ENCODE data around the gene RNF13.
A peak's percentile ranks its signal among the peaks of the same experiment; 100 is the strongest.
"Not testable (repeated sequence)": the region's sequence is repeated elsewhere in the genome, so short reads cannot be mapped to it uniquely, and the experiment has no call there.

Gene RNF13

GRCh38 chr3:149832086-149832485 is 19.1 kb downstream of the RNF13 start:
- no peak for TF ChIP-seq CTCF (IDR thresholded peaks at IDR 0.05; ENCODE audit: insufficient read depth, low read depth, low read length, missing control alignments)

GRCh38 chr3:149833241-149833640 is 20.2 kb downstream of the RNF13 start:
- H3K4me3 ChIP-seq (ENCODE audit: low read length): no peak overlapping the region
- no peak for DNase-seq (ENCODE audit: low read depth)
- no peak for TF ChIP-seq CTCF (IDR thresholded peaks at IDR 0.05; ENCODE audit: insufficient read depth, low read depth, low read length, missing control alignments)

More at GRCh38 chr3:149832086-149832485, 19.1 kb downstream of the RNF13 start:
- DNase-seq (ENCODE audit: low read depth): no peak
- no peak overlapping the region for H3K4me3 ChIP-seq (ENCODE audit: low read length)

- not testable (repeated sequence) for DNase-seq (ENCODE audit: low read depth); H3K4me3 ChIP-seq (ENCODE audit: low read length)
Observed at GRCh38 chr3:149838491-149838890, 25.5 kb downstream of the RNF13 start.

GRCh38 chr3:149839469-149839868 is 26.5 kb downstream of the RNF13 start:
- H3K4me3 ChIP-seq (ENCODE audit: low read length); DNase-seq (ENCODE audit: low read depth): not testable (repeated sequence)

GRCh38 chr3:149839896-149840295 is 26.9 kb downstream of the RNF13 start:
- DNase-seq (ENCODE audit: low read depth): peak; percentile 61
- no peak for TF ChIP-seq CTCF (IDR thresholded peaks at IDR 0.05; ENCODE audit: insufficient read depth, low read depth, low read length, missing control alignments)
- no peak overlapping the region for H3K4me3 ChIP-seq (ENCODE audit: low read length)

- DNase-seq (ENCODE audit: low read depth): no peak
- H3K4me3 ChIP-seq (ENCODE audit: low read length): no peak overlapping the region
- TF ChIP-seq CTCF (IDR thresholded peaks at IDR 0.05; ENCODE audit: insufficient read depth, low read depth, low read length, missing control alignments): no peak
Observed at GRCh38 chr3:149843502-149843901, 30.5 kb downstream of the RNF13 start.

- DNase-seq (ENCODE audit: low read depth): no peak
Observed at GRCh38 chr3:149844091-149844490, 31.1 kb downstream of the RNF13 start.

More at GRCh38 chr3:149844091-149844490, 31.1 kb downstream of the RNF13 start:
- no peak for TF ChIP-seq CTCF (IDR thresholded peaks at IDR 0.05; ENCODE audit: insufficient read depth, low read depth, low read length, missing control alignments)
- no peak overlapping the region for H3K4me3 ChIP-seq (ENCODE audit: low read length)

Data from epithelial cell of esophagus (primary cell).